ENCODE results near the gene CDH13.

DNA sequence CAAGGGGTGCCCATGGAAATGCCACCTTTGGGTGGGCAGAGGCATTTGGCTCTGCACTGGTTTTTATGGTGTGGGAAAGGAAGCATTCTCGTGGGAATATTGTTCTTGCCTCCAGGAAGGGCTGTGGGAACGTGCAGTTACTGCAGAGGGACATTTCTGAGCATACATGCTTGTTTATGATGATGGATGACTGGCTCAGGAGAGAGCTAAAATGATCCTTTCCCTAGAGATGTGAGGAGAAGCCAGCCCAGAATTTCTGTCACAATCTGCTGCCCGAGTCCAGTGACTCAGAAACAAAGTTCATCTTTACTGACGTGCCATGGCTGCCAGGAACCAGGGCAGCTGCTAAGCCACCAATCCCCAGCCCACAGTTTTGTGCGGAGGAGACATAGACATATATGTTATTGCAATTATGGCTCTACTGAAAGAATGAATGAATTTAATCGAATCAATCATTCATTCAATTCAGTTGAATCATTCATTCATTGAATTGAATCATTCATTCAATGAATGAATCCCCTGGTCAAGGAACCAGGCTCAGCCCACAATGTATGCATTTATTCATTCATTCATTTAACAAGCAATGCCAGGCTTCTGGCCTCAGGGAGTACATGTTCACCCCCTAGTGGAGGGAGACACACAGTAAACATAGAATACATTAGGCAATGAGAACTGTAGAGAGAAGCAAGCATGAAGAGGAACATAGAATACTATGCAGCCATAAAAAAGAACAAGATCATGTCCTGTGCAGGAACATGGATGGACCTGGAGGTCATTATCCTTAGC, 766.6 kb downstream of the CDH13 start:
- TF ChIP-seq, protein P1, sequence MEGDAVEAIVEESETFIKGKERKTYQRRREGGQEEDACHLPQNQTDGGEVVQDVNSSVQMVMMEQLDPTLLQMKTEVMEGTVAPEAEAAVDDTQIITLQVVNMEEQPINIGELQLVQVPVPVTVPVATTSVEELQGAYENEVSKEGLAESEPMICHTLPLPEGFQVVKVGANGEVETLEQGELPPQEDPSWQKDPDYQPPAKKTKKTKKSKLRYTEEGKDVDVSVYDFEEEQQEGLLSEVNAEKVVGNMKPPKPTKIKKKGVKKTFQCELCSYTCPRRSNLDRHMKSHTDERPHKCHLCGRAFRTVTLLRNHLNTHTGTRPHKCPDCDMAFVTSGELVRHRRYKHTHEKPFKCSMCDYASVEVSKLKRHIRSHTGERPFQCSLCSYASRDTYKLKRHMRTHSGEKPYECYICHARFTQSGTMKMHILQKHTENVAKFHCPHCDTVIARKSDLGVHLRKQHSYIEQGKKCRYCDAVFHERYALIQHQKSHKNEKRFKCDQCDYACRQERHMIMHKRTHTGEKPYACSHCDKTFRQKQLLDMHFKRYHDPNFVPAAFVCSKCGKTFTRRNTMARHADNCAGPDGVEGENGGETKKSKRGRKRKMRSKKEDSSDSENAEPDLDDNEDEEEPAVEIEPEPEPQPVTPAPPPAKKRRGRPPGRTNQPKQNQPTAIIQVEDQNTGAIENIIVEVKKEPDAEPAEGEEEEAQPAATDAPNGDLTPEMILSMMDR (IDR thresholded peaks at IDR 0.05), result no peak
- TF ChIP-seq POLR2A (IDR thresholded peaks at IDR 0.05), result no peak

Data from thyroid gland (tissue), 4 donors.